Panc1 (cell line): ENCODE measurements around the gene IL36RN. TPM values are rescaled to one million over a fixed set of nuclear protein-coding genes. Genes with fewer than 3 reads are reported as not detected.

Source experiments
- ATAC-seq: fragments of 200-7000 bp; cut with Tn5 transposase; 2 replicates; pipeline ENCODE4 v1.9.1; 2020; ENCODE audit warnings: mild to moderate bottlenecking, moderate library complexity
- BruUV-seq: library from RNA; stranded (reverse); fragments of 400-500 nt; replicated peaks from 2 replicates; lab custom pipeline; 2021; lab: Mats Ljungman, UMichigan
- CTCF ChIA-PET: fragments of 300-600 bp; sonication (Branson Sonifier 250); formaldehyde crosslinking; loops from one replicate; lab custom pipeline; 2022; ENCODE audit warnings: antibody characterized with exemption; lab: Charles Lee
- POLR2A ChIA-PET: fragments of 300-600 bp; sonication (Branson Sonifier 250); formaldehyde crosslinking; loops from one replicate; lab custom pipeline; 2022; ENCODE audit warnings: antibody characterized with exemption; lab: Charles Lee
- DNase-seq: peaks from one replicate; pipeline ENCODE4 v3.0.0-alpha.2; 2010; ENCODE audit warnings: low read depth, low spot score
- H3K27ac ChIP-seq: 2 replicates; pipeline ENCODE4 v1.5.1; 2011; ENCODE audit warnings: mild to moderate bottlenecking, low read length, inconsistent platforms
- H3K27me3 ChIP-seq: fragments of 200-500 bp; sonication (Bioruptor generic); 2 replicates; pipeline ENCODE4 v1.6.0; 2014; ENCODE audit warnings: low read length, inconsistent platforms; ENCODE audit not compliant: control insufficient read depth, insufficient read depth
- H3K36me3 ChIP-seq: fragments of 200-500 bp; sonication (Bioruptor generic); 2 replicates; pipeline ENCODE4 v1.5.1; 2014; ENCODE audit warnings: inconsistent platforms, mild to moderate bottlenecking, low read length, moderate library complexity; ENCODE audit not compliant: control insufficient read depth, insufficient read depth
- H3K4me1 ChIP-seq: 2 replicates; pipeline ENCODE4 v1.5.1; 2011; ENCODE audit warnings: inconsistent platforms, mild to moderate bottlenecking, low read length, moderate library complexity; ENCODE audit not compliant: control insufficient read depth, insufficient read depth
- H3K4me3 ChIP-seq, 2 experiments: 2 replicates each; pipeline ENCODE4 v1.5.1; 2011 to 2012; ENCODE audit warnings: low read depth in 2 of 2, low read length in 2 of 2, mild to moderate bottlenecking in 2 of 2, inconsistent platforms in 1 of 2, moderate library complexity in 1 of 2
- H3K9me3 ChIP-seq: fragments of 200-500 bp; sonication (Bioruptor generic); 2 replicates; pipeline ENCODE4 v1.5.1; 2014; ENCODE audit warnings: low read depth, mild to moderate bottlenecking, inconsistent platforms, low read length, moderate library complexity; ENCODE audit not compliant: control insufficient read depth, insufficient read depth
- CTCF ChIP-seq: fragments of 450-650 bp; IDR thresholded peaks from 2 replicates; pipeline ENCODE4 v1.5.1; 2017; ENCODE audit warnings: mild to moderate bottlenecking
- POLR2AphosphoS5 ChIP-seq: IDR thresholded peaks from 2 replicates; pipeline ENCODE4 v1.6.1; 2012; ENCODE audit warnings: mild to moderate bottlenecking, low read depth, low read length, moderate library complexity
- REST ChIP-seq, 2 experiments: IDR thresholded peaks; 2 replicates each; pipeline ENCODE4 v1.6.1; 2011 to 2012; ENCODE audit warnings: low read depth in 2 of 2, control low read depth in 1 of 2, low read length in 1 of 2, mild to moderate bottlenecking in 1 of 2, moderate library complexity in 1 of 2; ENCODE audit not compliant: insufficient read depth in 1 of 2
- SIN3A ChIP-seq: IDR thresholded peaks from 2 replicates; pipeline ENCODE4 v1.6.1; 2012; ENCODE audit warnings: low read depth, mild to moderate bottlenecking, low read length, moderate library complexity, borderline replicate concordance; ENCODE audit not compliant: insufficient read depth
- TCF7L2 ChIP-seq: IDR thresholded peaks from 2 replicates; pipeline ENCODE4 v1.6.1; 2011; ENCODE audit warnings: mild to moderate bottlenecking, low read depth, low read length, inconsistent platforms
- in situ Hi-C: cut with HindIII; loops from 2 replicates; pipeline ENCODE4 v1.10.0; 2016; ENCODE audit warnings: low sequenced_read_pairs, low pct_unique_long_range_greater_than_20kb
- intact Hi-C: fragments of 100-400 bp; cut with micrococcal nuclease; formaldehyde crosslinking; loops from one replicate; pipeline ENCODE4 v1.10.0; 2022; ENCODE audit not compliant: unreplicated experiment
- total RNA-seq: library from RNA; stranded (reverse); gene quantifications from one replicate; pipeline ENCODE4 v1.2.1, GENCODE V29; 2021; ENCODE audit not compliant: unreplicated experiment

The IL36RN gene
- total RNA-seq, 1 experiment from 2014 or later: not detected

- no TSS peak for BruUV-seq
- H3K4me3 ChIP-seq: no peak overlapping the region
- no peak overlapping the region for H3K27ac ChIP-seq
- no peaks in the 10 kb centered on the region for H3K36me3 ChIP-seq
- intact Hi-C loops (no loop called here), in situ Hi-C loops (no loop called here)
- POLR2A ChIA-PET: no interaction called here
- no peak for DNase-seq
- no peaks in the 10 kb centered on the region for H3K9me3 ChIP-seq
- CTCF ChIA-PET: no interaction called here
- TF ChIP-seq SIN3A: no peak
- H3K27me3 ChIP-seq: peaks cover 5% of the 10 kb centered on the region; the same call in 1 of the 2 replicates
- no peaks in the 10 kb centered on the region; the same call in 1 of the 2 replicates for H3K4me1 ChIP-seq
- ATAC-seq: no peak
These were observed 10.9 kb downstream of the IL36RN start for GRCh38 chr2:113069676-113070605.

GRCh38 chr2:113070606-113070975 is 11.6 kb downstream of the IL36RN start:
- intact Hi-C loops (no loop called here), in situ Hi-C loops (no loop called here)
- H3K27ac ChIP-seq: no peak overlapping the region
- POLR2A ChIA-PET: no interaction called here
- no TSS peak for BruUV-seq
- TF ChIP-seq CTCF: no peak
- no peak for TF ChIP-seq SIN3A
- TF ChIP-seq POLR2AphosphoS5: no peak
- no peak for TF ChIP-seq REST (IDR thresholded peaks at IDR 0.05; ENCODE audit: insufficient read depth in 1 of 2, low read depth in 2 of 2, low read length in 1 of 2)
- TF ChIP-seq TCF7L2: no peak
- H3K27me3 ChIP-seq: peaks cover 5% of the 10 kb centered on the region; the same call in 1 of the 2 replicates
- no peaks in the 10 kb centered on the region for H3K36me3 ChIP-seq
- DNase-seq (no peak), ATAC-seq (no peak)
- no peaks in the 10 kb centered on the region; the same call in 1 of the 2 replicates for H3K4me1 ChIP-seq
- CTCF ChIA-PET: no interaction called here
- H3K4me3 ChIP-seq: no peak overlapping the region
- no peaks in the 10 kb centered on the region for H3K9me3 ChIP-seq

- ChIA-PET CTCF (no interaction called here), POLR2A (no interaction called here)
- H3K9me3 ChIP-seq: no peaks in the 10 kb centered on the region
- ATAC-seq: no peak
- no TSS peak for BruUV-seq
- no peak overlapping the region for H3K27ac ChIP-seq
- H3K27me3 ChIP-seq: peaks cover 7% of the 10 kb centered on the region; the same call in 1 of the 2 replicates
- H3K36me3 ChIP-seq: no peaks in the 10 kb centered on the region
- no peak for TF ChIP-seq REST (IDR thresholded peaks at IDR 0.05; ENCODE audit: insufficient read depth in 1 of 2, low read depth in 2 of 2, low read length in 1 of 2)
- TF ChIP-seq POLR2AphosphoS5: no peak
- TF ChIP-seq CTCF: no peak
- TF ChIP-seq TCF7L2: no peak
- no peak for TF ChIP-seq SIN3A
- in situ Hi-C loops: no loop called here
- intact Hi-C loops: no loop called here
- no peak overlapping the region for H3K4me3 ChIP-seq
- H3K4me1 ChIP-seq: no peaks in the 10 kb centered on the region; the same call in 1 of the 2 replicates
- no peak for DNase-seq
These were observed 13.6 kb downstream of the IL36RN start for GRCh38 chr2:113072584-113072983.
